AG09319 (cell line): ENCODE measurements around the gene ZBBX.

ENCODE experiments used
- DNase-seq: peaks from one replicate; pipeline ENCODE4 v3.0.0-alpha.2; 2010; ENCODE audit warnings: low read depth; ENCODE audit errors: extremely low read depth
- CTCF ChIP-seq: IDR thresholded peaks from 2 replicates; pipeline ENCODE4 v1.5.1; 2011; ENCODE audit warnings: low read depth, mild to moderate bottlenecking, inconsistent platforms, low read length, moderate library complexity

ZBBX gene

GRCh38 chr3:167382155-167382554, 2.1 kb upstream of the ZBBX start:
- DNase-seq, result no peak
- no peak for TF ChIP-seq CTCF

GRCh38 chr3:167375478-167375877, 4.6 kb downstream of the ZBBX start:
- no peak for DNase-seq
- TF ChIP-seq CTCF, result no peak

GRCh38 chr3:167372138-167372537, 8.0 kb downstream of the ZBBX start:
- no peak for TF ChIP-seq CTCF

GRCh38 chr3:167361948-167362347, 18.1 kb downstream of the ZBBX start:
- TF ChIP-seq CTCF, result no peak
- no peak for DNase-seq

More at GRCh38 chr3:167372138-167372537, 8.0 kb downstream of the ZBBX start:
- DNase-seq, result no peak

- DNase-seq, result no peak
- no peak for TF ChIP-seq CTCF
These were observed 18.8 kb downstream of the ZBBX start for GRCh38 chr3:167361306-167361705.

GRCh38 chr3:167355446-167355845, 24.7 kb downstream of the ZBBX start:
- no peak for DNase-seq
- no peak for TF ChIP-seq CTCF

GRCh38 chr3:167354751-167355150, 25.3 kb downstream of the ZBBX start:
- DNase-seq, result no peak
- no peak for TF ChIP-seq CTCF
